Activated T-helper 9 cell treated with anti-CD3 and anti-CD28 coated beads, Interleukin-2, amount 50 U/mL, for 16 hours (primary cell): Measurements from ENCODE around the gene BMI1.

Source experiments
- DNase-seq: peaks from one replicate; pipeline ENCODE4 v3.0.0-alpha.2; 2020; ENCODE audit warnings: low read depth

BMI1 gene

GRCh38 chr10:22367471-22367870 lies 46.6 kb downstream of the BMI1 start:
- no peak for DNase-seq

DNA sequence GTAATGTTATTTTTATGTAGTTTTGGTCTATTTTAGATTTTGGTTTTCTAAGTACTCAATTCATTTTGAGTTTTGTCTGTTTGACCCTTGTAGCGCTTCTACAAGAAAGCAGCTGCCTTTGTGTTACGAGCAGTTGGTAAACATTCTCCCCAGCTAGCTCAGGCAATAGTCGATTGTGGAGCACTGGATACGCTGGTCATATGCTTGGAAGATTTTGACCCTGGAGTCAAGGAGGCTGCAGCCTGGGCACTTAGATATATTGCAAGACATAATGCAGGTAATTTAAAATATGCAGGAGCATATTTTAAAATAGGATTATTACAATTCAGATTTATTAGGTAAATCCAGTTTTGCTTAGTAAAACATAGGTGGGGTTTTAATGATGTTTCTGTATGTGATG lies 47.5 kb downstream of the BMI1 start:
- DNase-seq = no peak

- no peak for DNase-seq
Observed at GRCh38 chr10:22368981-22369380, 48.1 kb downstream of the BMI1 start.

DNA sequence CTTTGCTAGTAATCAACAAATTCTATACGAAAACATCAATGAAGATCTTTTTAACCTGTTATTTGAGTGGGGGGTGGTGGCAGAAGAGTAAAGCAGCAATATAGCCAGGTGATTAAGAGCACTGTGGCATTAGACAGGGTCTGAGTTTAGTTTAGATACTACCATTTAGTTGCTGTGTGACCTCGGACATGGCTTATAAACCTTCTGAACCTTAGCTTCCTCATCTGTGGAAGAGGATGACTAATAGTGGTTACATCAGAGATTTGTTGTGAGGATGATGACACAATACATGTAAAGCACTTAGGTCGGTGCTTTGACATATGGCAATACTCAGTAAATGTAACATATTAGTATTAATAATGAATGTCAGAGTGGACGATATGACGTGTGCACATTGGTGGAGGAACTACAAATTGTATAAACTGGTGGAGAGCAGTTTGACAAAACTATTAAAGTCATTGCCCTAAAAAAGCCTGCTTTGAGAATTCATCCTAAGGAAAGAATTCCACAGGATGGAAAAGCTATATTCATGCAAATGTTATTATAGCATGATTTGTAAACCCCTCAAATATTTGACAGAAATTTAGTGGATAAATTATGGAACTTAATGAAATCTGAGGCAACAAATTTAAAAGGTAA lies 48.7 kb downstream of the BMI1 start:
- no peak for DNase-seq

- DNase-seq = no peak
Observed at GRCh38 chr10:22370320-22370719, 49.4 kb downstream of the BMI1 start.

GRCh38 chr10:22372298-22372697 lies 51.4 kb downstream of the BMI1 start:
- DNase-seq = no peak

GRCh38 chr10:22372917-22373316 lies 52.0 kb downstream of the BMI1 start:
- no peak for DNase-seq

DNA sequence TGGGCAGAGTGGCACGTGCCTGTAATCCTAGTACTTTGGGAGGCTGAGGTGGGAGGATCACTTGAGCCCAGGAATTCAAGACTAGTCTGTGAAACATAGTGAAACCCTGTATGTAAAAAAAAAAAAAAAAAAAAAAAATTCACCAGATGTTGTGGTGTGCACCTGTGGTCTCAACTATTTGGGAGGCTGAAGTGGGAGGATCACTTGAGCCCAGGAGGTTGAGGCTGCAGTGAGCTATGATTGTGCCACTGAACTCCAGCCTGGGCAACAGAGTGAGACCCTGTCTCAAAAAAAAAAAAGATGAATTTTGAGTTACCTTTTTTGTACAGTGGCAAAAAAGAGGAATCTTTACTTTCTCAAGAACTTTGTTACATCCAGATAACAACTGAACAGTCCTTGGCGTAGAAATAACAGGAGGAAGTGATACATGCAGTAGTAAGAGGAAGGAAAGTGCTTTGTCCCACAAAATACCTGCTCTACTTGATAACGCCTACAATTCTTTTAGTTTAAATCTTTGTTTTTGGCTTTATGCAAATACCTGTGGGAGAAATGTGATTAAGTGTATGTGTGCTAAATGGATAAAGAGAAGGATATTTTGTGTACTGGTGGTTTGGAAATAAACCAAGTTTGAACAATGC lies 53.7 kb downstream of the BMI1 start:
- DNase-seq = no peak

DNA sequence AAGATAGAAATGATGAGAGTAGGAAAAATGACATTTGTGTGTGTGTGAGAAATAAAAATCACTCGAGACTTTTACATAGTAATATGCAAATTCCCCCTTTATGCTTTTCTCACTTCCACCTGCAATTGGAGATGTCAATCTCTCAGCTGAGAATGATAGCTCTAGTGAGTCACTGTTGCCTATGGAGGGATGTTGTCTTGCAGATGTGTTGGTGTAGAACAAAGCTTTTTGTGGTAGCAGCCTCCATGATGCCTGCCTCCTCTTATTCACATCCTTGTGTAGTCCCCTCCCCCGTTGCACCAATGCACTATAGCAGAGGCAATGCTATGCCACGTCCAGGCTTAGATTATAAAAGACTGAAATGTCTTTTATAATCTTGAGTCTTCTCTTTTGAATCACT lies 58.2 kb downstream of the BMI1 start:
- no peak for DNase-seq
